ENCODE measurements around the gene AMER3. TPM values are rescaled to one million over a fixed set of nuclear protein-coding genes. Genes with fewer than 3 reads are reported as not detected.

Gene AMER3
- total RNA-seq, 1 experiment from 2014 or later, result not detected

DNA sequence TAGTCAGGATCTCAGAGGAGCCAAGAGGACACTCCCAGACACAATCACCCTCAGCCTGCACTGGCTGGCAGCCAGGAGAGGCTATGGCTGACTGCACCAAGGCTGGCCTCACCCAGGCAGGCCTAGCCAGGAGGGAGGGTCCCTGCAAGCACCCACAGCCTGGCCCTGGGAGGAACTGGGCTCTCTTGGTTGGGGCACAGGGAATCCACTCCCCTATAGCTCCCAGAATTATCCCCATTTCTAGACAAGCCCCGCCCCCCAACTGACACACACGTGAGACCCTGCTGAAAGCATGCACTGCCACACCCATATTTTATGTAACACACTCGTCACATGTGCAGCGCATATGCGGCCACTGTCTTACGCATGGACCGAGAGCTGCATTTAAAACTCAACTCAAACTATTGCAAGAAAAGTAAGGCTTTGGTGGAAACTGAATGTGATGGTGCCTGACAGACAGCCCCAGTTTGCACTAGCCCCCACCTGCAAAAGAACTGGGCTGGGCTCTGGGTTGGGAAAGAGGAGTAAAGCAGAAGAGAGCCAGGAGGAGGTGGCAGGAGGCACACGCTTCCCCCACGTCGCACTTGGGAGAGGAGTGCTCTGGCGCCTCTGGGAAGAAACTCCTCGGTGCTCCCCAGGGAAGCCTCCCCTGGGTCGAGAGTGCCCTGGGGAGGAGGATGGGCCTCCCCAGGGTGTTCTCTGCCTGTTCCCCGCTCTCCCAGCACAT is 52.5 kb downstream of the AMER3 start:
- ChIA-PET POLR2A (no interaction called here), CTCF (no interaction called here)
- Histone ChIP-seq H3K4me3 (ENCODE audit: low read depth in 2 of 2, low read length in 2 of 2) (no peak overlapping the region), H3K27me3 (ENCODE audit: control insufficient read depth, insufficient read depth, low read length) (no peaks in the 10 kb centered on the region), H3K27ac (ENCODE audit: low read length) (no peak overlapping the region), H3K9me3 (ENCODE audit: control insufficient read depth, insufficient read depth, low read depth, low read length) (no peaks in the 10 kb centered on the region), H3K36me3 (ENCODE audit: control insufficient read depth, insufficient read depth, low read length) (no peaks in the 10 kb centered on the region), H3K4me1 (ENCODE audit: control insufficient read depth, insufficient read depth, low read length) (no peaks in the 10 kb centered on the region)
- BruUV-seq (replicated peaks), result no TSS peak
- TF ChIP-seq REST (IDR thresholded peaks at IDR 0.05; ENCODE audit: insufficient read depth in 1 of 2, low read depth in 2 of 2, low read length in 1 of 2) (no peak), TCF7L2 (IDR thresholded peaks at IDR 0.05; ENCODE audit: low read depth, low read length) (no peak), SIN3A (IDR thresholded peaks at IDR 0.05; ENCODE audit: borderline replicate concordance, insufficient read depth, low read depth, low read length) (no peak), POLR2AphosphoS5 (IDR thresholded peaks at IDR 0.05; ENCODE audit: low read depth, low read length) (no peak), CTCF (IDR thresholded peaks at IDR 0.05) (no peak)
- DNase-seq (ENCODE audit: low read depth, low spot score), result no peak
- in situ Hi-C loops (cut with HindIII; ENCODE audit: low pct_unique_long_range_greater_than_20kb, low sequenced_read_pairs), result no loop called here
- intact Hi-C loops (cut with micrococcal nuclease; ENCODE audit: unreplicated experiment), result no loop called here
- 0 out of 2 replicates have a peak, but pooled peaks have one; percentile 17 for ATAC-seq

DNA sequence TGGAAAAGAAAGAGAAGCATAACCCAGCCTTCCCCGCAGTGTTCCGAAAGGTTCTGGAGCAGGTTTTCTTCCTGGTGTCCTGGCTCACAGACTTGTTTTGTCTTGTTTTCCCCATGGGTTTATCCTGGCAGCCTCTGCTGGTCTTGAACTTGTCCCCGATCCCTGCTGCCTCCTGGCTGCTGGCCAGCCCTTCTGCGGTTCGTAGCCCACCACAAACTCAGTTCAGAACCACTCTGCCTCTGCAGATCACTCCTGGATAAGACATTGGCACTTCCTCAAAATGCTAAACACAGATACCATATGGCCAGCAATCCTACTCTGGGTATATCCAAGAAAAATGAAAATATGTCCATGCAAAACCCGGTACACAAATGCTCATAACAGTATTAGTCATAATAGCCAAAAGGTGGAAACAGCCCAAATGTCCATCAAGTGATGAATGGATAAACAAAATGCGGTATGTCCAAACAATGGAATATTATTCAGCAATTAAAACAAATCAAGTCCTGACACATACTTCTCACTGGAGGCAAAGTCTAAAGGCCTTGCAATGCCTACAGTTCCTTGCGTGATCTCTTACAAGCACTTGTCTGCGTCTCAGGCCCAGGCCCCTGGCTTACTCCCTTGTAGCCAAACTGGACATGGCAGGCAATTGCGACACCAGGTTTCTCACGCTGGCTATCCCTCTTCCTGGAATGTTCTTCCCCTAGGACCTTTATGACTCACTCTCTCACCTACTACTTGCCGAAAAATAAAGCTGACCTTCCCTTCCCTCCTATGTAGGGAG is 53.3 kb downstream of the AMER3 start:
- BruUV-seq (replicated peaks), result no TSS peak
- Histone ChIP-seq H3K4me1 (ENCODE audit: control insufficient read depth, insufficient read depth, low read length) (no peaks in the 10 kb centered on the region), H3K9me3 (ENCODE audit: control insufficient read depth, insufficient read depth, low read depth, low read length) (no peaks in the 10 kb centered on the region), H3K27me3 (ENCODE audit: control insufficient read depth, insufficient read depth, low read length) (no peaks in the 10 kb centered on the region), H3K4me3 (ENCODE audit: low read depth in 2 of 2, low read length in 2 of 2) (no peak overlapping the region), H3K36me3 (ENCODE audit: control insufficient read depth, insufficient read depth, low read length) (no peaks in the 10 kb centered on the region), H3K27ac (ENCODE audit: low read length) (no peak overlapping the region)
- intact Hi-C loops (cut with micrococcal nuclease; ENCODE audit: unreplicated experiment), result no loop called here
- no peak for ATAC-seq
- ChIA-PET POLR2A (interaction anchor here (0.5 kb wide), 1 partner anchor 624 kb away, joined by 4 read pairs; no protein-coding TSS in a partner anchor), CTCF (no interaction called here)
- no peak for DNase-seq (ENCODE audit: low read depth, low spot score)
- no peak for TF ChIP-seq POLR2AphosphoS5 (IDR thresholded peaks at IDR 0.05; ENCODE audit: low read depth, low read length)
- TF ChIP-seq SIN3A (IDR thresholded peaks at IDR 0.05; ENCODE audit: borderline replicate concordance, insufficient read depth, low read depth, low read length), result no peak
- no peak for TF ChIP-seq REST (IDR thresholded peaks at IDR 0.05; ENCODE audit: insufficient read depth in 1 of 2, low read depth in 2 of 2, low read length in 1 of 2)
- no peak for TF ChIP-seq TCF7L2 (IDR thresholded peaks at IDR 0.05; ENCODE audit: low read depth, low read length)
- TF ChIP-seq CTCF (IDR thresholded peaks at IDR 0.05), result no peak
- in situ Hi-C loops (cut with HindIII; ENCODE audit: low pct_unique_long_range_greater_than_20kb, low sequenced_read_pairs), result no loop called here

Data from Panc1 (cell line).